ENCODE data around the gene KIF12. TPM values are rescaled to one million over a fixed set of nuclear protein-coding genes. Genes with fewer than 3 reads are reported as not detected.

Gene KIF12
- polyA plus RNA-seq, 3 donors: 142 to 272 (median 186) TPM

DNA sequence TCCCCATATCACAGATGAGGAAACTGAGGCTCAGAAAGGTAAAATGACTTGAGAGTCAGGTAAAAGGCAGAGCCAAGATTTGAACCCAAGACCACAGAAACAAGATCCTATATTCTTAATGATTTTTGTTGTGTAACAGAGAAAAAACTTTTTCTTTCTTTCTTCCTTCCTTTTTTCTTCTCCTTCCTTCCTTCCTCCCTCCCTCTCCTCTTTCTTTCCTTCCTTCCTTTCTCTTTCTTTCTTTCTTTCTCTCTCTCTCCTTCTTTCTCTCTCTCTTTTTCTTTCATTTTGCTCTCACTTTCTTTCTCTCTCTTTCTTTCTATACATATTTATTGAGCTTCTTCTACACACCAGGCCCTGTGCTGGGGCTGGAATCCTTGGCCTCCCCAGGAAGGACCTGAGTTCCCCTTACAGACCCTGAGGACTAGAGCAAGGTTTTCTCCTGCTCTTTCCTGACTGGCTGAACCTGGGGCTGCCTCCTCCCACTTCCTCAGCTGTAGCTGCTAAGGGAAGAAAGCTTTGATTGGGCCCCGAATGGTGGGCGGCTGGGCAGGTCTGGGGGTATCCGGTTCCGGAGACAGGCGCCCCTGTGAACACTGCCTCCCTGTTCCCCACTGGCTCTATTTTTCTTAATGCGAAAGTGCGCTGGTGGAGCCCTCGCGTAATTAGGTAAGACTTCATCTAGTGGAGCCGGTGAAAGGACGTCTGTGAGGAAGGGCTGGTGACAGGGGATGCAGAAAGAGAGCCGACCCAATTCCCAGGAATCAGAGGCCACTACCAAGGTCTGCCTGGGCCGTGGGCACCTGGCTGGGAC, 27.4 kb upstream of the KIF12 start:
- no peak for DNase-seq (ENCODE audit: extremely low read depth in 1 of 11, low read depth in 9 of 11, low spot score in 4 of 11)

DNA sequence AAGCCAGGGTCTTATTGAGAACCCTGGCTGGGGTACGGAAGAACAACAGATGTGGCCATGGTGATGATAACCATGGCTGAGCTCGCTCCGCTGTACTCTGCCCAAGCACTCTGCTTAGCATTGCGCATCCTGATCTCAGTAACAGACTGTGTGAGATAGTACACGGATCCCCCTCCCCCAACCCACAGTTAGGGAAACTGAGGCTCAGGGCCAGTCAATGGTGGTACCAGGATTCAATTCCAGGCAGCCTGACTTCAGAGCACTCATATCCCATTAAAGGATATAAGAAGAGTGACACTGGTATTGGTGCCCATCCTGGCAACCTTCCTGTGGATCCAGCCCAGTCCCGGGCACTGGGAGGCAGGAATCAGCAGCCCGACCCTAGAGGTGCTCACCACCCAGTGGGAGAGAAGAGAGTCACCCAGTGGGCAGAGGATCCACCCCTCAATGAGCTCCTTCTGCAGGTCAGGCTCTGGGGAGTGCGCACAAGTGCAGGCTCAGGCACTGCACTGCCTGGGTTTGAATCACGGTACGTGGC, 26.5 kb upstream of the KIF12 start:
- DNase-seq (ENCODE audit: extremely low read depth in 1 of 11, low read depth in 9 of 11, low spot score in 4 of 11): no peak

DNA sequence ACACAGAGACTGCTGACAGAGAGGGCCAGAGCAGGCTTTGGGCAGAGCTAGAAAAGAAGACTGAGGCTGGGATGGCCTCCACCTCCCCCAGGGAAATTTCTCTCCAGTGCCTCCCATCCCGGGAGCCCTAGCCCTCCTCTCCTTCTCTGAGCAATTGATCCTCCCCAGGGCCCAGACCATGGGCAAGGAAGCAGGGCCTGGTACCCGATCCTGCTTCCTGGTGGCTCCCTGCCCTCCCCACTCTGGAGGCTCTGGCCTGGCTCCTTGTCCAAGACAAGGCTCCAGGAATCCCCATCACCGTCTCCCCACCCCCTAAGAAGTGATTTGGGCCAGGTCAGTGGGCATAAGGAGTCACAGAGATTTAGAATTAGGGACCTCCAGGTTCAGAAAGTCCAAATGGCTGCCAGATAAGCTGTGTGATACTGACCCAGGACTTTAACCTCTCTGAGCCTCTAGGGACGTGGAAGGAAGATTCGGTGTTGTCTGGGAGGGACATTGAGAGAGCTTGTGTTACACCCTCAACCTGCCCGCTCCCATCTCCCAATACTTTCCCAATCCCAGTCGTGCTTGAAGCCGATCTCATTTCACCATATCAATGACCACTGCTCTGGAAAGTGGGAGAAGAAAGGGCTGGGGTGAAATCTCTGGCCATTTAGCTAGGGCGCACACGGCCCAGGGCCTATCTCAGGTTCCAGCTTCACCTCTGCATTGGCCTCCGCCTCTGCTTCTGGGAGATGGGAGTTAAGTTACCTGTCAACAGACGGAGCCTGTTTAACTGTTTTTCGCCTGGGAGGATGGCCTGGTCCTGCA, 25.8 kb upstream of the KIF12 start:
- DNase-seq (ENCODE audit: extremely low read depth in 1 of 11, low read depth in 9 of 11, low spot score in 4 of 11): no peak

DNA sequence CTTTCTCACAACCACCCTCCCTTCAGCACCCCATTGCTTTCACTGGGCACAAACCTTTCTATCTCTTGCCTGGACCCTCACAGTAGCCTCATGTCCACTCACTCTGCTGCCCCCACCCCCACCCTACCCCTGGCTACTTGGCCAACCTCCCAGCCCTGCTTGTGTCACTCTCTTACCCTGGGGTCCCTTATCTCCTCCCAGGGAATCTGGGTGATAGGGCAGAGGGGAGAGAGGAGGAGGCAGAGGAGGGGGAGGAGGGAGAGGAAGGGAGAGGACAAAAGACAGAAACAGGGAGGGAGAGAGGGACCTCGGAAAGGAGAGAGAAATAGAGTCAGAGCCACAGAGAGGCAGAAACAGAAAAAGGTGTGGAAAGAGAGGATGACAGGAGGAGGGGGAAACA, 25.0 kb upstream of the KIF12 start:
- DNase-seq (ENCODE audit: extremely low read depth in 1 of 11, low read depth in 9 of 11, low spot score in 4 of 11): no peak

DNA sequence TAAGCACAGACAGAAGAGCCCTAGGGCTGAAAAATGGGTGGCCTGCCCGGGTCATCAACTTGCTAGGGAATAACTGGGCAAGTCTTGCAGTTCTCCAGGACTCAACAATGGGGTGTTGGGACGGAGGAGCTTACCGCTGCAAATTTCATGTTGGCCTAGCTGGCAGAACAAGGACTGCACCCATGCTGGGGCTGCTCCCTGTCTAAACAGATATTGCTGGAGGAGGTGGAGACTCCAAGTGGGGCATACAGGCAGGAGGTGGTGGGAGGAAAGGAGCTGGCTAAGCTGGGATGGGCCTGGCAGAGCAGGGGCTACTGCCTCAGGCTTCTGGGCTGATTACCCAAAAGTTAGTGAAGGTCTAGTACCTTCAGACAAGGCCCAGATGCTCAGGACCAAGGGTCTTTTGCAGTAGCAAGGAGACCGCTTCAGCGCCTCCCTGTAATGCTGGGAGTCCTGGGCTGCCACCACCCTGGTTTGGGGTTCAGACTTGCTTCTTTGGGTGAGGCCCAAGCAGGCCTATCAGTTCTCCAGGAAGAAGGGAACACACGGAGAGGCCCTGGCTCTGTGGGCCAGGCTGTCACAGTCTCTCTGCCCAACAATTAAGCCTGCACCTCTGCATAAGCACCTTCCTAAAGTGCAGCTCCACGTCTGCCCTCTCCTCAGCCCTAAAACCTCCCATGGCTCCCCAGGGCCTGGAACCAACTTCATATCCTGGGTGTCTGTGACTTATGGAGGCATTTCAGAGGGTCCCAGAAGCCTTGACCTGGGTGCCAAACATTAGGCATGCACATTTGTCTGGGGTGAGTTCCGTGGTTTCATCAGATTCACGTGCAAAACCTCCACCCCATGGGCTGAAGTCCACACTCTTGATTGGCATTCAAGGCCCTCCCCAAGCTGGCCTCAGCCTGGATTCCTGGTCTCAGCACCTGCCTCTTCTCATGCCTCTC, 24.2 kb upstream of the KIF12 start:
- DNase-seq (ENCODE audit: extremely low read depth in 1 of 11, low read depth in 9 of 11, low spot score in 4 of 11): no peak

DNA sequence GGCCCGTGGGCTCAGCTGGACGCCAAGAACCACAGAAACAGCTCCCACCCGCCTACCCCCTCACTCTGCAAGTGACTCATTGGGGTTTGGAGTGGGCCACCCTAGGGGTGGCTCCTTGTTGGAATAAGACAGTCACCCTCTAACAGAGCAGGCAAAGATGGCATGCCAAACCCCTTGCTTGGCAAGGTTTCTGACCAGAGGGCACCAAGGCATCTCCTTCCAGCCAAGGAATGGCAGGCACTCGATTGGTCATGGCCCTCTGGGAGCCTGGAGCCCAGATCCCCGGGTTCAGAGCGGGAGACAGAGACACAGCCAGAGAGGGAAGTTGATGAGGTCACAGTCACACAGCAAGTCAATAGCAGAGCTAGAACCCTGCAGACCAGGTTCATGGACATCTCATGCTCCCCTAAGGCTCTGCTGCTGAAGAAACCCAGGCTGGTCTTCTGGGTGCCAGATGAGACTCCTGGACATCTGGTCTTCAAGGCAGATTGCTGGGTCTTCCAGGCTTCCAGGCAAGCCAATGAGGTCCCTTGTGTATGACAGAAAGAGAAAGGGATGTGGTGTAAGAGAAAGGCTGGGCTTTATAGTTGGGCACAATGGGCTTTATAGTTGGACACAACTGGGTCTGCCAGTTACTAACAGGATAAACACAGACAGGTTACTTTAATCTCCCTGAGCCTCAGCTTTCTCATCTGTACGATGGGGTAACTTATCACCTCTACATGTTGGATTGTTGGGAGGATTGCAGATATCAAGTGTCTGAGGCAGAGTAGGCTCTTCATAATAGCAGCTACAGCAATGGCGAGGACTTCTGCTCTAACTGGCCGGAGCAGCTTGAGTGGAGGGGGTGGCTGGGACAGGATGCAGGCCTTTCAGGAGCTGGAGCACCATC, 23.3 kb upstream of the KIF12 start:
- DNase-seq (ENCODE audit: extremely low read depth in 1 of 11, low read depth in 9 of 11, low spot score in 4 of 11): no peak

DNA sequence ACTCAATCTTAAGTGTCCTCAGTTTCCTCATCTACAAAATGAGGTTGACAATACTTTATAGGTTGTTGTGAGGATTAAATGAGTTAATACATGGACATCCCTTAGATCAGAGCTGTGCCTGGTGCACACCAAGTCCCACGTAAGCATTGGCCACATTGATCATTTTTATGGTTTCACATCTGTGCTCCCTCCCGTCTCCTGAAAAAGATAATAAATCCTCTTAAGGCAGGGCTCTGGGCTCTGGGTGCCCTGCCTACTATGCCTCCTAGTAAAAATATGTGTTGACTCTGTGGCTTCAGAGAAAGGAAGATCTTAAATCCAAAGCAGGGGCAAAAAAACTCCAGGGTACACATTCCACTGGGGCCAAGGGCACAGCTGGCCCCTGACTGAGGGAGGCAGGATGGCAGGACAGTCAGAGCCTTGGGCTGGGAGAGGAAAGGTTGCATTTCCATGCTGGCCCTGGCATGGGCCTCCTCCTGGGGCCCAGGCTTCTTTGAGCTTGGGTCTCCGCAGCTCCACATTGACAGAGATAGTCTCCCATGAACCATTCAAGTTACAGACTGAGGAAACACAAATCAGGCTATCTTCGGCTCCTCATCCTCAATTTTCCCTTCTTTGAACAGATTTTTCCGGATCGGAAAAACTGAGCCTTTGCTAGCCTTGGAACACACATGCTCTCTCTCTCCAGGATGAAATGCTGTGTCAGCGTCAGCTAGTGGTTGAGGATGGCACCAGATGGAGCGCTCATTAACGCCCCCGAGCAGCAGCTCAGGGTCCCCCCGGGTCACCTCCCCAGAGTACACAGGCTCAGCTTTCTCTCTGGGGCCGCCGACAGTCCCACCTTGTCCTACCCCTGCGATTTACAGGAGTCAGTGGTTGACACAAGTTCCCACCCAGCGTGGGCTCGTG, 22.4 kb upstream of the KIF12 start:
- DNase-seq (ENCODE audit: extremely low read depth in 1 of 11, low read depth in 9 of 11, low spot score in 4 of 11): no peak

DNA sequence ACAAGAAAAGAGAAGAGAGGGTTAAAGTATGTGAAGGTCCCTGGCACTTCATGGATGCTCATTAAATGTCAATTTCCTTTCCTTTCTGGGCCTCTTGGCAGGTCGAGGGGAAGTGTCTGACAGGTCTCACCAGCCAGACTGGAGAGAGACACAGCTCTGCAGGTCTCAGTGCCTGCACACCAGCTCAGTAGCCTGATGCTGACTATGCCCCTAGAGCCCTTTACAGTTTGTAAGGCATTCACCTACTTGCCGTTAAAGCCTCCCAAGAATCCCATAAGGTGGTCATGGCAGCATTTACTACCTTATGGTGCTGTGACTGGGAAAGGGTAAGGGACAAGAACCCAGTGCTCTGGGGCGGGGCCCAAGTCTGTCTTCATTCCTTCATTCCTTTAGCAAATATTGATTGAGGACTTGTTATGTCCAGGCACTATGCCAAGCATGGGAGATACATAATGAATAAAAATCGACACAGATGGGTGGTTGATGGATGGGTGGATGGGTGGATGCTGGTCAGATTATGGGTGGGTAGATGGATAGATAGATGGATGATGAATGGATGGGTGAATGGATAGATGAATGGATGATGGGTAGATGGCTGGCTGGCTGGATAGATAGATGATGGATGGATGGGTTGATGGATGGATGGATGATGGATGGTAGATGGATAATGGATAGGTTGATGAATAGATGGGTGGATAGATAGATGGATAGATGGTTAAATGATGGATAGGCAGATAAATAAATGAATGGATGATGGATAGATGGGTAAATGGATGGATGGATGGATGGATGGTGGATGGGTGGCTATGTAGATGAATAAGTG, 21.3 kb upstream of the KIF12 start:
- no peak for DNase-seq (ENCODE audit: extremely low read depth in 1 of 11, low read depth in 9 of 11, low spot score in 4 of 11)

DNA sequence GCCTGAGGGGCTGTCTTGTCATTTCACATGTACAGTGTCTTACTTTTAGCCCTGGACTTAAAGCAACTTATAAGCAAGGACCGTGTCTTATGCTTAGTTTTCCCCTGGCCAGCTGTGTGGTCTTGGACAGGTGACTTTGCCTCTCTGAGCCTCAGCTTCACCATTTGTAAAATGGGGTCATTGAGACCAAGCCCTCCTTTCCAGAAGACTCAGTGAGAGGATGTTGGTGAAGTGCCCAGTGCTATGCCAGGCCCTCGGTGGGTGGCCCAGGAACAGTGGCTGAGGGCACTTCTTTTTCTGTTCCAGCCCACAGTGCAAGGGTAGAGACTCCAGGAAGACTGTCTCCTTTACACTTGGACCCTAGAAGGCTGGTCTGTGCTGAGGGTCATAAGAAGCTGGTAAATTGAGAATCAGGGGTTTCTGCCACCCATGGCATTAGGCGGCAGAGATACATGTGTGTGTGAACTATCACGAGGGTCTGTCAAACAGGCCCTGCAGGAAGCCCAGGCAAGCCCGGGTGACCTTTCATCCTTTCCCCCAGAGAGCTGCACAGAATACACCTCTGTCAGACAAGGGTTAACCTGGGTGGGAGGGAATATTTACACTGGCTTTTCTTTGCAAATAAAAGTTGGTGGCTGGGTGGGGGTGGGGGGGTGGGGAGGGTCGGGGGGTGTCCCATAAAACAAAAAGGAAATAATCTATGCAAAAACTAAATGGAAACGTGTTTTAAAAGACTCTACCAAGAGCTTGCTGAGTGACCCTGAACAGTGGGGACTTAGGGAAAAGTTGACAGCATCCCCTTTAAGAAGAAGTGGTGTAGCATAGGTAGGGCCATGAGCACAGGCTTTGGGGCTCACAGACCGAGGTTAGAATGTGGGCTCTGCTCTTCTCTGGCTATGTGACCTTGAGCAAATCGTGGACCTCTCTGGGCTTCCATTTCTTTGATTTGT, 20.4 kb upstream of the KIF12 start:
- DNase-seq (ENCODE audit: extremely low read depth in 1 of 11, low read depth in 9 of 11, low spot score in 4 of 11): no peak

DNA sequence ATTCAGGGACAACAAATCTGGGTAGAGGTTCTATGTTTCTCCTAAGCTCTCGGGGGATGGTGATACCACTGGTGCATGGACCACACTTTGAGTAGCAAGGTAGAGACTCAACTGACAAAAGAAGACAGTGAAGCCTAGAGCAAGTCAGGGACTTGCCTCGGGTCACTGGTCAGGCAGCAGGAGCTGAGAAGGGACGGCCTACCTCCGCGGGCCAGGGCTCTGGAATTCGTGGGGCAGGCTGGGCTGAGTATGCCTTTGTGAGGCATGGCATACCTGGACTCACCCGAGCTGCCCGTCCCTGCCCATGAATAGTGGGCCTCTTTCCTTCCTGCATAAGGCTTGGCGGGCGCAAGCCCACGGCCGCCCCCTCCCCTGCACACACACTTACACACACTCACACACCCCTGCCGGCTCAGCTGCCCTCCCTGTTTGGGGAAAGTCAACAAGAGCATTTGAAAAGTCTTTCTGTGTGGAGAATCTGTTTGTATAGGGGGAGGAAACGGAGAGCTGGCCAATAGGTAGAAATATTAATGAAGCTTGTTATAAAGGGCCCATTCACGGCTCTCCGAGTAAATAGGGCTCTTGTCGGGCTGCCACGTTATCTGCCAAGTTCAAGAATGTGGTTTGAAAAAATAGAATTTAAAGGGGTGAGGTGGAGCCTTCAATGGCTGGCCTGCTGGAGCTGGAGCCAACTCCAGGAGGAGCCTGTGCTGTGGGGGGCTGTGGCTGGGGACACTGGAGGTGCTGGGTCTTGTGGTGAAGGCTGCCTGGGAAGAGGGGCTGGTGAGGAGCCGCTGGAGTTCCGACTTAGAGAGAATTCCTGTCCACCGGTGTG, 19.1 kb upstream of the KIF12 start:
- peak in 2 of 11 donors; percentile 34 to 43 for DNase-seq (ENCODE audit: extremely low read depth in 1 of 11, low read depth in 9 of 11, low spot score in 4 of 11)

DNA sequence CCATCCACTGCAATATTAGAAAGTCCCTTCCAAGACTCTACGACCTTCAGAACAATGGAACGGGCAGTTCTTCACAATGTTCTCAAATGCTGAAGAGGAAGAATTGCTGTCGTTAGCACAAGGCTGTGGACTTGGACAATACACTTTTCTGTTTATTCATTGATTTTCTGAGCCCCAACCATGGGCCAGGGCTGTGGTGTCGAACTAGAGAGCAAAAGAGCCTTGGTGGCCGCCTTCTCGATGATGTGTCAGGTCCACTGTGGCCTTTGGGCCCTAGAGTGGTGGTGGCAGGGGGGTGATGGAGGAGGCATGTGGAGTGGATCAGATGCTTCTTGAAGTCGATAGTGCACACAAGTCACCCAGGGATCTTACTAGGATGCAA, 18.5 kb upstream of the KIF12 start:
- no peak for DNase-seq (ENCODE audit: extremely low read depth in 1 of 11, low read depth in 9 of 11, low spot score in 4 of 11)

DNA sequence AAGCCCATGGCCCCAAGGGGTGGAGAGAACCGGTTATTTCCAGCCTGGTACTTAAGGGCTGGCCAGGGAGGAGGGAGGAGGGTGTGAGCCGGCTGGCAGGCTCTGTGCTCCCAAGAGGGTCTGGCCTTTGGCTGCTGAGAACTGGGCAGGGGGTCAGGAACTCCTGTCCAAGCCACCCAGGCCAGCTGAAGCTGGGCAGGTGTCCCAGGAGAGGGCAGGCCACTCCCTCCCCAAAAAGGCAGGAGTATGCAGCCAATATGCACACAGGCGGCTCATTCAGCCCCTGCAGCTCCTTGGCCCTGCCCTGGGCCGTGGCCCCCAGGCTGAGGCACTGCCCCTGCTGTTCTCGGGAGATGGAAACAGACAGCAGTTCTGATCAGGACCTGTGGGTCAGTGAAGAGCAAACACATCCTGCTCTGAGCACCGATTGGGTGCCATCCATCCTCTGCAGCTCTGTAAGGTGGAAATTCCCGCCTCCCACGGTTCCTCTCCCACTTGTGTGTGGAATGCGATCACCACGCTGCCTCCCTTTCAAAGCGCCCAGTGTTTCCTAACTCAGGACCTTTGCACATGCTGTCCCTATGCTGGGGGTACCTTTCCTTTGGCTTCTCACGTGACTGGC, 17.1 kb upstream of the KIF12 start:
- DNase-seq (ENCODE audit: extremely low read depth in 1 of 11, low read depth in 9 of 11, low spot score in 4 of 11): no peak

DNA sequence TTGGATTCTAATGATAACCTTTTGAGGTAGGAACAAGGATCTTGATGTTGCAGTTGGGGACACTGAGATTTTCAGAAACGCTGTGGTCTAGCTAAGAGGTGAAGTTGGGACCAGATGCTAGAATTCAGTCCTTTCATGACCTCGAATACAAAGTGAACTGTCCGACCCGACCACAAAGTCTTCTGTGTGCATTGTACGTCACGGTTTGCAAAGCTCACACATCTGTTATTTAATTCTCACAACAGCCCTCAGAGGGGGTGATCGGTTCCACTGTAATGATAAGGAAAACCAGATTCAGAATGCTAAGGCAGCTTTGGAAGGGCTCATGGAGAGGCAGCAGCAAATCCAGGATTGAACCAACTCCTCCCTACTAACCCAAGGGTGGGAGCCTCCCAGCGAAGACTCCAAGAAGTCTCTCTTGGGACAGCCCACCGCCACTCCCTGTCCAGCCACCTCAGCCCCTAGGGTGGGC, 16.6 kb upstream of the KIF12 start:
- DNase-seq (ENCODE audit: extremely low read depth in 1 of 11, low read depth in 9 of 11, low spot score in 4 of 11): no peak

DNA sequence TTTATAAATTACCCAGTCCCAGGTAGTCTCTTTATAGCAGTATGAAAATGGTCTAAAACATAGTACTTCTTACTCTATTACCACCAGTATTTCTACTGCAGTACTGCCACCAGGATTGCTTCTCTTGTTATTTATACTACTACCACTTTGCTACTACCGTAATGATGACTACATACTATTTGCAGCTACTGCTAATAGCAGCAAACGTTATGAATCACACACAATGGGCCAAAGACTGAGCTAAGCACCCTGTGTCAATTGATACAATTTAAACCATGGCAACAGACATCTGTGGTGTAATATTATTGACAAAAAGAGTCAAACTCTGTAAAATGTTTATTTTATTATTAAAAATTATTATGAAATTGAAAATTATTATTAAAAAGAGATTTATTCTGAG, 15.3 kb upstream of the KIF12 start:
- DNase-seq (ENCODE audit: extremely low read depth in 1 of 11, low read depth in 9 of 11, low spot score in 4 of 11): no peak

Measured in renal cortex interstitium (tissue), 11 donors.